D341Med (cell line): ENCODE results near the gene MSH4.
"Not testable (repeated sequence)": the region's sequence is repeated elsewhere in the genome, so short reads cannot be mapped to it uniquely, and the experiment has no call there.

Source experiments
- DNase-seq: peaks from one replicate; pipeline ENCODE4 v3.0.0; 2012; ENCODE audit warnings: low spot score

Gene MSH4

DNA sequence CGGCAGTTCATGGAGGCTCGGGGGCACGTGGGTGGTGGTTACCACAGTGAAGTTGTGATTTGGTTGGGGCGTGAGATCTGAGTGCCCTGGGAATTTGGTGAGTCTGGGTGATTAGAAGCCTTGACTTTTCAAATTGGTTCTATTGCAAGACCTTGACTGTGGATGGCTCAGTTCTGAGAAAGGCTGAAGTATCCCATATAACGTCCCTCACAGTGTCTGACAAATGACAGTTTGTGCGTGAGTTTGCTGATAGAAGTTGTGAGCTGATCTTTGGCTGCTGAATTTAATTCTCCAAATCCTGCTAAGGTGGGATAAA lies 549 bp downstream of the MSH4 start:
- no peak for DNase-seq

GRCh38 chr1:75797606-75798216 lies 1.0 kb downstream of the MSH4 start:
- no peak for DNase-seq

DNA sequence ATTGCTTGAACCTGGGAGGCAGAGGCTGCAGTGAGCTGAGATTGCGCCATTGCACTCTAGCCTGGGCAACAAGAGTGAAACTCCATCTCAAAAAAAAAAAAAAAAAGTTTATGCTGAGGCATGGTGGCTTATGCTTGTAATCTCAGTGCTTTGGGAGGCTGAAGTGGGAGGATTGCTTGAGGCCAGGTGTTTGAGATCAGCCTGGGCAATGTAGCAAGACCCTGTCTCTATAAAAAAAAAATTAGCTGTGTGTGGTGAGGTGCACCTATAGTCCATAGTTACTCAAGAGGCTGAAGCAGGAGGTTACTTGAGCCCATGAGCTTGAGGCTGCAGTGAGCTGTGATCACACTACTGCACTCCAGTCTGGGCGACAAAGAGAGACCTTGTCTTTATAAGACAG lies 4.8 kb downstream of the MSH4 start:
- not testable (repeated sequence) for DNase-seq

DNA sequence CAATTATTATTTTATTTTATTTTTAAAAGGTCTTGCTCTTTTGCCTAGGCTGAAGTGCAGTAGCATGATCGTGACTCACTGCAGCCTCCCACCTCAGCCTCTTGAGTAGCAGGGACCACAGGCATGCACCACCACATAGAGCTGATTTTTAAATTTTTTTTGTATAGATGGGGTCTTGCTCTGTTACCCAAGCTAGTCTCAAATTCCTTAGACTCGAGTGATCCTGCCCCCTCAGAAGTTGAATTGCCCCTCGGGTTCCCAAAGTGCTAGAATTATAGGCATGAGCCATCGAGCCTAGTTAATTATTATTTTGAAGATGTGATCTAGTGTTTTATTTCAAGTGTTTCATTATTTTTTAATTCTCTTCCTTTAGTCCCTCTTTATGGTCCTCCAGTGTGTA lies 12.2 kb downstream of the MSH4 start:
- DNase-seq: no peak

DNA sequence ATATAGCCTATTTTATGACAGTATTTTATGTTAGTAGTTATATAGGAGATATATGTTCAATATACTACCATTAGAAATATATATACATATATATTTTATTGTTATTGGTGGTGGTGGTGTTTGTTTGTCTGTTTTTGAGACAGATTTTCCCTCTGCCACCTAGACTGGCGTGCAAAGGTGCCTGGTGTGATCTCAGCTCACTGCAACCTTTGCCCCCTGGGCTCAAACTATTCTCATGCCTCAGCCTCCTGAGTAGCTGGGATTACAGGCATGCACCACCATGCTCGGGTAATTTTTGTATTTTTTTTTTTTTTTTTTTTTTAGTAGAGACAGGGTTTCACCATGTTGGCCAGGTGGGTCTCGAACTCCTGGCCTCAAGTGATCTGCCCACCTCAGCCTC lies 13.4 kb downstream of the MSH4 start:
- DNase-seq: not testable (repeated sequence)

- no peak for DNase-seq
These were observed 14.7 kb downstream of the MSH4 start for GRCh38 chr1:75811211-75811981.

GRCh38 chr1:75812065-75812464 lies 15.4 kb downstream of the MSH4 start:
- DNase-seq: no peak

GRCh38 chr1:75823596-75823995 lies 26.9 kb downstream of the MSH4 start:
- not testable (repeated sequence) for DNase-seq

DNA sequence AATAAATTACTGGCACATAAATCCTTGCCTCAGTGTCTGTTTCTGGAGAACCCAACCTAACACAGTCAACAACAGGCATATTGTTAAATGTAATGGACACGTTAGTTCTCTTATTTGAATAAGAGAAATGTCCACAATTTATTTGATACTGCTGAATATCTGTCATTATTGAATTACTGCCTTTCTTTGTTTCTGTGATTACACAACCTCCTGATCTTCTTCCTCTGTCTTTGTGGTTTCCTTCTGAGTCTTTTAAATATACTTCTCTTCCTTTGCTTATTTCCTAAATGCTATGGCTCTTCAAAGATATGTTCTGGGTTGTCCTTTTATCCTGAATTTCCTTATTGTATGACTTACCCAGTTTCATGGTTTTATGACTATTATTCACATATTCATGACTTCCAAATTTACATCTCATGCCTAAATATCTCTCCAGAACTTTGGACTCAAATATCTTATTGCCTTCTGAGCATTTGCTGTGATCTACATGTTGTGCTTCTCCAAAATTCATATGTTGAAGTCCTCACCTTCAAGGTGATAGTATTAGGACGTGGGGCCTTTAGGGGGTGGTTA lies 39.9 kb downstream of the MSH4 start:
- no peak for DNase-seq

DNA sequence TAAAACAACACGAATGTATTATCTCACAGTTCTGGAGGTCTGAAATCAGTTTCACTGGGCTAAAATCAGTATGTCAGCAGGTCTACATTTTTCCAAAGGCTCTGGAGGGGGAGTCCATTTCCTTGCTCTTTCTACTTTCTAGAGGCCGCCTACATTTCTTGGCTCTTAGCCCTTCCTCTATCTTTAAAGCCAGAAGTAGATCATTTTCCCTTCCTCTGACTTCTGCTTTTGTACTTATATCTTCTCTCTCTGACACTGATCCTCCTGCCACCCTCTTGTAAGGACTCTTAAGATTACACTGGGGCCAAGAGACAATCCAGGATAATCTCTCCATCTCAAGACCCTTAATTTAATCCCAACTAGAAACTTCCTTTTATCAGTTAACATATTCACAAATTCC lies 41.4 kb downstream of the MSH4 start:
- no peak for DNase-seq

GRCh38 chr1:75841421-75841820 lies 44.7 kb downstream of the MSH4 start:
- DNase-seq: no peak

DNA sequence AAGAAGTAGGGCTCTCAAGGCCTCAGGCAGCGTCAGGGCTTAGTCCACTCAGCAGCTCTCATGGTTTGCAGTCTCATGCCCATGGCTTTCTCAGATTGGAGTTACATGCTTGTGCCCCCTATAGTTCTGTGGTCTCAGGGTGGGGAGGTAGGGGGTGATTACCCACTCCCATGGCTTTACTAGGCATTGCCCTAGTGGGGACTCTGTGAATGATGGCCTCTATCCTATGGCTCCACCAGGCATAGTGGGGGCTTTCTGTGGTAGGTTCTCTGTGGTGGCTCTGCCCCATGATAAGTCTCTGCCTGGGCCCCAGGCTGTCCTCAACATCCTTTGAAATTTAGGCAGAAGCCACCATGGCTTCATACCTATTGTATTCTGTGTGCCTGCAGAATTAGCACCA lies 48.9 kb downstream of the MSH4 start:
- no peak for DNase-seq

DNA sequence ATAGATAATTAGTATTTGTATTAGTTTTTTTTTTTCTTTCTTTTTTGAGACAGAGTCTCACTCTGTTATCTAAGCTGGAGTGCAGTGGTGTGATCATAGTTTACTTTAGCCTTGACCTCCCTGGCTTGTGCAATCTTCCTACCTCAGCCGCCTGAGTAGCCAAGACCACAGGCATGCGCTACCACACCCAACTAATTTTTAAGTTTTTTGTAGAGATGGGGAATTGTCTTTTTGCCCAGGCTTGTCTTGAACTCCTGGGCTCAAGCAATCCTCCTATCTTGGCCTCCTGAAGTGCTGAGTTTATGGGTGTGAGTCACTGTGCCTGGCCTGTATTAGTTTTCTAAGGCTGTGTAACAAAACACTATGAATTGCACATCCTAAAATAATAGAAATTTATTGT lies 58.3 kb downstream of the MSH4 start:
- no peak for DNase-seq

GRCh38 chr1:75855734-75856133 lies 59.1 kb downstream of the MSH4 start:
- DNase-seq: no peak

- DNase-seq: no peak
These were observed 65.1 kb downstream of the MSH4 start for GRCh38 chr1:75861831-75862230.

DNA sequence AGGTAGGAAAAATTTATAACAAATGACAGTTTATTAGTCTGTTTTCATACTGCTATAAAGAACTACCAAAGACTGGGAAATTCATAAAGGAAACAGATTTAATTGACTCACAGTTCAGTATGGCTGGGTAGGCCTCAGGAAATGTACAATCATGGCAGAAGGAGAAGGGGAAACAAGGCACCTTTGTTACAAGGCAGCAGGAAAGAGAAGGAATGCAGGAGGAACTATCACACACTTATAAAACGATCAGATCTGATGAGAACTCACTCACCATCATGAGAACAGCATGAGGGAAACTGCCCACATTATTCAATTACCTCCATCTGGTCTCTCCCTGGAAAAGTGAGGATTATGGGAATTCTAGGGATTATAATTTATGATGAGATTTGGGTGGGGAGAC lies 74.3 kb downstream of the MSH4 start:
- DNase-seq: no peak

DNA sequence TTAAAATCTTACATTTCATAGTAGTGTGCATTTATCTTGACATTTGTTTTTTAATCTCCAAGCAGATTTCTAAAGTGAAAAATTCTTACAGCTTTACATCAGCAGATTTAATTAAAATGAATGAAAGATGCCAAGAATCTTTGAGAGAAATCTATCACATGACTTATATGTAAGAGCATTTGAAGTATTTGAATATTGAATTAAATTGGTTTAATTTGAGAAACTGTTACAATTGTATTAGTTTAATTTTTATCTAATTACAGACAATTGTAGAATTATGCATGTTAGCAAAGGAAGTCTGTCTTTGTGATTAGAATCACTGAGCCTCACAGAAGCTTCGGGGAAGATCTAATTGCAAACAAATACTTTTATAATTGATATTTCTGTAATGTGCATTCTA lies 83.3 kb downstream of the MSH4 start:
- DNase-seq: no peak

- DNase-seq: no peak
These were observed 87.8 kb downstream of the MSH4 start for GRCh38 chr1:75884437-75884836.

- DNase-seq: no peak
These were observed 104.7 kb downstream of the MSH4 start for GRCh38 chr1:75901371-75901770.

DNA sequence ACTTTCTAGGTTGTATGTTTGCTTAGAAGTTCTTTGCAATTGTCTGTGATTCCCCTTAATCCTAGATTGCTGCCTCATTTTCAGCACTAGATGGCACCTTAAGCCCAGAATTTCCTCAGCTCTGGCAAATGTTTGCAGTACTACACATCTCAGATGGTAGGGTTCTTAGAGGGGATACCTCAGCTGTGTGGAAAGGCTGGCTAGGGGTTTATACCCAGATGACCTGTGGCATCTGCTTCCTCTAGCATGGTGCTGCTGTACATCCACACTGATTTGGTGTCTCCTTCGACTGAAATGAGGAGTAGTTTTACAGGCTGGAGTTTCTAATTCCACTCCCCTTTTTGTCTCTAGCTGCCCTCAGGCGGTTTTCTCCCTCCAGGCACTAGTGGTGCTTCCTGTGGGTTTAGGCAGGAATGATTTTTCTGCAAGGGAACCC lies 112.1 kb downstream of the MSH4 start:
- DNase-seq: peak; percentile 31

DNA sequence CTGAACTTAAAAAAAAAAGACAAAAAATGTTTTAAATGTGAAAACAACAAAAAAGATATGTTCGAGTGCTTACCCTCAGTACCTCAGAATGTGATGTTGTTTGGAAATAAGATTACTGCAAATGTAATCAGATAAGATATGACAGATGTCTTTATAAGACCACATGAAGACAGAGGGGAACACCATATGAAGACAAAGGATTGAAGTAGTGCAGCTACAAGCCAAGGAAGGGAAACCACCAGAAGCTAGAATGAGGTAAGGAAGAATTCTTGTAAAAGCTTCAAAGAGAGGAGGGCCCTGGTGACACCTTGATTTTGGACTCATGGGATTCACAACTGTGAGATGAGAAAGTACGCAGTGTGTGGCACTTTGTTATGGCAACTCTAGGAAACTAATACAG lies 120.2 kb downstream of the MSH4 start:
- DNase-seq: no peak

DNA sequence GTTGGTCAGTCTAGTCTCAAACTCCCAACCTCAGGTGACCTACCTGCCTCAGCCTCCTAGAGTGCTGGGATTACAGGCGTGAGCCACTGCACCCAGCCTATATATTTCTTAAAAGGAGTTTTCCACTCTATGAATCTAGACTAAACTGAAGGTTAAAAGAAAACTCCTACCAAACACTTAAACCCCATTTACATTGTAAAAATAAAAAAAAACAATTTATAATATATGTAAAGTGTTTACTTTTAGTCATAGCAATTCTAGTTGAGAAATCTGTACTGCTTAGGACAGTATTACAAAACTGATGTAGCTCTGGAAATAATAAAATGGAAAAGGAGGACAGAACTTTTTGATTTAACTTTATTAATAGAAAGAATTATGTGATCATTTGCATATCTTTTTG lies 126.0 kb downstream of the MSH4 start:
- no peak for DNase-seq

DNA sequence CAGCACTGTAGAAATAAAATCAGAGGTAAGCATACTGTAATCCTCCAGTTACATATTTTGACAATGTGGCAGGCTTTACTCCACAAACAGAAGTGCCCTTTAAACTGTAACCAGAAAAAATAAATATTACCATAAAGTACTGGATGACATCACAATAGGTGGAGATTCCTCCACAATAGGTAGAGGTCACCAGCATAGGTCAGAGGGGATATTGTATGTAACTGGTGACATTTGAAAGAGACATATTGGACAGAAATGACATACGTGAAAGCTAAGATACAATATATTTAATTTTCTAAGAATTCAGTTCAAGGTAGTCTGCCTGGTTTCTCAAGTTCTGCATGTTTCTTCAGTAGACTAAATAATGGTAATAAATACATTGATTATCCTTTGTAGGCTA lies 135.6 kb downstream of the MSH4 start, which contains the start of gene ASB17:
Gene ASB17, minus strand, starts transcription at position 101 of the 400 bp plus-strand sequence. CDS start 113 bp downstream, outside the sequence.
- no peak for DNase-seq

- DNase-seq: no peak
These were observed 140.4 kb downstream of the MSH4 start for GRCh38 chr1:75937034-75937433.
